Keratinocyte (primary cell): ENCODE data around the gene ZNF516.

Source experiments
- CTCF ChIP-seq, 3 experiments: IDR thresholded peaks in 1 of 3; conservative IDR thresholded peaks in 1 of 3; optimal IDR thresholded peaks in 1 of 3; 2 replicates in 2 of 3; 3 replicates in 1 of 3; pipeline versions ENCODE3 to v1.5.1; 2011; ENCODE audit warnings: low read length in 3 of 3, mild to moderate bottlenecking in 3 of 3, moderate library complexity in 2 of 3, control low read depth in 1 of 3, inconsistent platforms in 1 of 3; ENCODE audit not compliant: insufficient read depth in 2 of 3; ENCODE audit errors: extremely low read depth in 1 of 3
- EZH2 ChIP-seq: IDR thresholded peaks from one replicate; pipeline ENCODE4 v1.6.1; 2012; ENCODE audit warnings: inconsistent platforms, mild to moderate bottlenecking, low read length, moderate library complexity

DNA sequence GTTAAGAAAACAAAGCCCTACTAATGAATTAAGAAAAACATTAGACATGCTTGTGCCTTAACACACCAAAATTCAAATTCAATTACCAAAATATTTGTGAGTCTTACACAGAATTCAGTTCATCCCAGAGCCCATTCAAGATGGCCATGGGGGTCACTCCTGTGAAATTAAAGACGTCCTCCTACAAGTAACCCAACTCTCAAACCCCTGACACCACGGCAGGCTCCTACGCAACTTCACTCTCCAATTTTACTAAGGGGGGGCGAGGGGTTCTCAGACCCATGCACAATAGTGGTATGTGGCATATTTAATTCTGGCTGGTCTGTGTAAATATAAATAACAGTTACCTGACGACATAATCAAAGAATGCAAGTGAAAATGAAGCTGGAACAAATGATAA, 5.0 kb downstream of the ZNF516 start:
- TF ChIP-seq CTCF (optimal IDR thresholded peaks at IDR 0.05 in 1 of 3, IDR thresholded peaks at IDR 0.05 in 1 of 3, conservative IDR thresholded peaks at IDR 0.05 in 1 of 3; ENCODE audit: extremely low read depth in 1 of 3, insufficient read depth in 2 of 3, low read length in 3 of 3): no peak
- no peak for TF ChIP-seq EZH2
